MM.1S (cell line): Measurements from ENCODE around the gene LPCAT1.

Experiments
- DNase-seq: peaks from one replicate; pipeline ENCODE4 v3.0.0-alpha.2; 2015
- H2AFZ ChIP-seq: fragments of 300-600 bp; sonication (generic); 2 replicates; pipeline ENCODE4 v1.6.0; 2016; ENCODE audit warnings: antibody characterized with exemption, low read length
- H3F3A ChIP-seq: fragments of 300-600 bp; sonication (generic); 2 replicates; pipeline ENCODE4 v1.6.1; 2016; ENCODE audit warnings: mild to moderate bottlenecking, antibody characterized with exemption, low read length, moderate library complexity, mixed read lengths; ENCODE audit not compliant: insufficient read depth
- H3K27ac ChIP-seq: fragments of 300-600 bp; sonication (generic); 2 replicates; pipeline ENCODE4 v1.5.1; 2016; ENCODE audit warnings: mild to moderate bottlenecking, low read length
- H3K27me3 ChIP-seq: fragments of 300-600 bp; sonication (generic); replicated peaks from 2 replicates; pipeline ENCODE4 v1.6.0; 2016; ENCODE audit warnings: low read length; ENCODE audit not compliant: insufficient read depth
- H3K36me3 ChIP-seq: fragments of 300-600 bp; sonication (generic); replicated peaks from 2 replicates; pipeline ENCODE4 v1.6.1; 2016; ENCODE audit warnings: mild to moderate bottlenecking, low read length, mixed read lengths; ENCODE audit not compliant: insufficient read depth
- H3K4me1 ChIP-seq: fragments of 300-600 bp; sonication (generic); 2 replicates; pipeline ENCODE4 v1.6.1; 2016; ENCODE audit warnings: low read length, mixed read lengths
- H3K4me2 ChIP-seq: fragments of 300-600 bp; sonication (generic); 2 replicates; pipeline ENCODE4 v1.6.0; 2016; ENCODE audit warnings: low read depth, low read length
- H3K4me3 ChIP-seq: fragments of 300-600 bp; sonication (generic); 2 replicates; pipeline ENCODE4 v1.5.1; 2016; ENCODE audit warnings: low read length, mixed read lengths
- H3K79me2 ChIP-seq: fragments of 300-600 bp; sonication (generic); 2 replicates; pipeline ENCODE4 v1.6.1; 2016; ENCODE audit warnings: mixed run types, low read length, mixed read lengths
- H3K9ac ChIP-seq: fragments of 300-600 bp; sonication (generic); 2 replicates; pipeline ENCODE4 v1.6.1; 2016; ENCODE audit warnings: low read length, mixed read lengths
- H3K9me2 ChIP-seq: fragments of 300-600 bp; sonication (generic); replicated peaks from 2 replicates; pipeline ENCODE4 v1.6.1; 2016; ENCODE audit warnings: mild to moderate bottlenecking, low read length, mixed read lengths; ENCODE audit not compliant: insufficient read depth
- H3K9me3 ChIP-seq: fragments of 300-600 bp; sonication (generic); replicated peaks from 2 replicates; pipeline ENCODE4 v1.6.1; 2016; ENCODE audit warnings: mild to moderate bottlenecking, low read length, mixed read lengths; ENCODE audit not compliant: insufficient read depth
- H4K20me1 ChIP-seq: fragments of 300-600 bp; sonication (generic); 2 replicates; pipeline ENCODE4 v1.6.1; 2016; ENCODE audit warnings: mild to moderate bottlenecking, low read length, moderate library complexity, mixed read lengths; ENCODE audit not compliant: insufficient read depth
- CTCF ChIP-seq: fragments of 300-600 bp; sonication (generic); IDR thresholded peaks from 2 replicates; pipeline ENCODE4 v1.5.1; 2016; ENCODE audit warnings: antibody characterized with exemption, low read length, mixed read lengths
- EZH2 ChIP-seq: fragments of 300-600 bp; sonication (generic); optimal IDR thresholded peaks from 2 replicates; pipeline ENCODE3; 2017; ENCODE audit warnings: low read depth, mild to moderate bottlenecking, antibody characterized with exemption, low read length, mixed read lengths
- EZH2phosphoT487 ChIP-seq: fragments of 300-600 bp; sonication (generic); IDR thresholded peaks from 2 replicates; pipeline ENCODE4 v1.6.1; 2018; ENCODE audit warnings: antibody characterized with exemption, low read length

LPCAT1 gene

GRCh38 chr5:1415626-1416360 is 108.0 kb downstream of the LPCAT1 start:
- H3K27me3 ChIP-seq: peaks cover 64% of the 10 kb centered on the region
- no peaks in the 10 kb centered on the region for H3K36me3 ChIP-seq
- H3K4me3 ChIP-seq: no peak overlapping the region
- TF ChIP-seq EZH2phosphoT487 (no peak), CTCF (no peak), EZH2 (no peak)
- no peak overlapping the region for H3K4me2 ChIP-seq
- no peak overlapping the region for H3K9ac ChIP-seq
- no peaks in the 10 kb centered on the region for H3K4me1 ChIP-seq
- H3F3A ChIP-seq: no peaks in the 10 kb centered on the region
- H2AFZ ChIP-seq: no peak overlapping the region
- DNase-seq: no peak
- no peaks in the 10 kb centered on the region for H4K20me1 ChIP-seq
- no peak overlapping the region for H3K27ac ChIP-seq
- no peaks in the 10 kb centered on the region for H3K79me2 ChIP-seq
- no peaks in the 10 kb centered on the region for H3K9me2 ChIP-seq
- H3K9me3 ChIP-seq: no peaks in the 10 kb centered on the region

- no peak overlapping the region for H3K4me2 ChIP-seq
- no peak for DNase-seq
- no peak overlapping the region for H3K27ac ChIP-seq
- H3K27me3 ChIP-seq: peaks cover 66% of the 10 kb centered on the region
- H3K9me2 ChIP-seq: no peaks in the 10 kb centered on the region
- no peaks in the 10 kb centered on the region for H3K9me3 ChIP-seq
- no peaks in the 10 kb centered on the region for H3K79me2 ChIP-seq
- no peak overlapping the region for H3K9ac ChIP-seq
- no peak overlapping the region for H3K4me3 ChIP-seq
- no peaks in the 10 kb centered on the region for H3K4me1 ChIP-seq
- no peaks in the 10 kb centered on the region for H3K36me3 ChIP-seq
- no peaks in the 10 kb centered on the region for H4K20me1 ChIP-seq
- TF ChIP-seq CTCF: no peak
- TF ChIP-seq EZH2phosphoT487: no peak
- TF ChIP-seq EZH2: no peak
- no peak overlapping the region for H2AFZ ChIP-seq
- H3F3A ChIP-seq: no peaks in the 10 kb centered on the region
Measured at GRCh38 chr5:1415059-1415425, 108.7 kb downstream of the LPCAT1 start.

GRCh38 chr5:1414311-1415058 is 109.3 kb downstream of the LPCAT1 start:
- Histone ChIP-seq H3K36me3 (no peaks in the 10 kb centered on the region), H3F3A (no peaks in the 10 kb centered on the region), H3K79me2 (no peaks in the 10 kb centered on the region), H2AFZ (no peak overlapping the region), H3K9ac (no peak overlapping the region), H3K9me2 (no peaks in the 10 kb centered on the region), H3K4me1 (no peaks in the 10 kb centered on the region), H3K9me3 (no peaks in the 10 kb centered on the region), H4K20me1 (no peaks in the 10 kb centered on the region), H3K4me2 (no peak overlapping the region), H3K27me3 (peaks cover 69% of the 10 kb centered on the region), H3K27ac (no peak overlapping the region), H3K4me3 (no peak overlapping the region)
- DNase-seq: no peak
- TF ChIP-seq EZH2phosphoT487 (no peak), EZH2 (no peak), CTCF (no peak)
